Measurements from ENCODE around the gene USP5. TPM values are rescaled to one million over a fixed set of nuclear protein-coding genes. Genes with fewer than 3 reads are reported as not detected.

Gene USP5
- total RNA-seq, 2 donors from 2014 or later, result 35.3 to 45.1 TPM

Other genes with a start within 250 kb of the USP5 start
- gene CHD4, start 244.8 kb upstream of the USP5 start, total RNA-seq, result 100 to 1,000 TPM; 150 to 192 TPM
- 1 to 10 TPM; 1.6 to 3.7 TPM for gene LPAR5, start 216.2 kb upstream of the USP5 start, total RNA-seq
- gene ACRBP, start 204.7 kb upstream of the USP5 start, total RNA-seq, result under 1 TPM in 1 of 2 donors, not detected in 1; 0.43 TPM
- gene ING4, start 189.0 kb upstream of the USP5 start, total RNA-seq, result 10 to 100 TPM; 21.8 to 22.6 TPM
- gene ZNF384, start 162.8 kb upstream of the USP5 start, total RNA-seq, result 10 to 100 TPM; 23.8 to 33.3 TPM
- gene PIANP, start 151.3 kb upstream of the USP5 start, total RNA-seq, result not detected
- gene COPS7A, start 128.1 kb upstream of the USP5 start, total RNA-seq, result 10 to 100 TPM; 72.7 to 73.6 TPM
- 100 to 1,000 TPM; 121 to 138 TPM for gene MLF2, start 99.0 kb upstream of the USP5 start, total RNA-seq
- 100 to 1,000 TPM in 1 of 2 donors, 10 to 100 TPM in 1; 67.8 to 119 TPM for gene PTMS, start 85.8 kb upstream of the USP5 start, total RNA-seq
- gene LAG3, start 79.6 kb upstream of the USP5 start, total RNA-seq, result under 1 TPM in 1 of 2 donors, not detected in 1; 0.47 TPM
- 1 to 10 TPM; 3.2 to 7.3 TPM for gene CD4, start 62.6 kb upstream of the USP5 start, total RNA-seq
- gene GPR162, start 30.3 kb upstream of the USP5 start, total RNA-seq, result 1 to 10 TPM in 1 of 2 donors, under 1 TPM in 1; 0.44 to 7.0 TPM
- gene P3H3, start 23.7 kb upstream of the USP5 start, total RNA-seq, result 10 to 100 TPM in 1 of 2 donors, 1 to 10 TPM in 1; 7.0 to 11.0 TPM
- 1 to 10 TPM in 1 of 2 donors, under 1 TPM in 1; 0.83 to 1.5 TPM for gene GNB3, start 11.2 kb upstream of the USP5 start, total RNA-seq
- gene CDCA3, start 864 bp upstream of the USP5 start, total RNA-seq, result 1 to 10 TPM in 1 of 2 donors, under 1 TPM in 1; 0.39 to 1.7 TPM
- gene TPI1, start 15.4 kb downstream of the USP5 start, total RNA-seq, result 100 to 1,000 TPM; 755 to 842 TPM
- gene SPSB2, start 21.2 kb downstream of the USP5 start, total RNA-seq, result 1 to 10 TPM; 4.1 to 6.4 TPM
- 10 to 100 TPM in 1 of 2 donors, 1 to 10 TPM in 1; 8.4 to 15.6 TPM for gene LRRC23, start 52.7 kb downstream of the USP5 start, total RNA-seq
- gene ENO2, start 62.4 kb downstream of the USP5 start, total RNA-seq, result 10 to 100 TPM in 1 of 2 donors, 1 to 10 TPM in 1; 9.7 to 36.9 TPM
- 10 to 100 TPM; 37.1 to 68.9 TPM for gene ATN1, start 75.8 kb downstream of the USP5 start, total RNA-seq
- not detected for gene RNU7-1, start 91.7 kb downstream of the USP5 start, total RNA-seq
- 100 to 1,000 TPM; 398 to 533 TPM for gene C12orf57, start 91.9 kb downstream of the USP5 start, total RNA-seq
- 1 to 10 TPM; 3.7 to 7.5 TPM for gene PTPN6, start 99.2 kb downstream of the USP5 start, total RNA-seq
- 100 to 1,000 TPM; 160 to 183 TPM for gene PHB2, start 118.5 kb downstream of the USP5 start, total RNA-seq
- gene EMG1, start 118.8 kb downstream of the USP5 start, total RNA-seq, result 10 to 100 TPM; 16.5 to 28.4 TPM
- gene LPCAT3, start 166.3 kb downstream of the USP5 start, total RNA-seq, result 10 to 100 TPM; 20.0 to 33.3 TPM
- 100 to 1,000 TPM; 114 to 232 TPM for gene C1S, start 208.6 kb downstream of the USP5 start, total RNA-seq
- gene C1R, start 240.3 kb downstream of the USP5 start, total RNA-seq, result 100 to 1,000 TPM; 191 to 467 TPM

All from right atrium auricular region (tissue), 2 donors.